LNCaP clone FGC (cell line): ENCODE data around the gene DNAJC18.

ENCODE experiments used
- DNase-seq: peaks from one replicate; pipeline ENCODE4 v3.0.0-alpha.2; 2011; ENCODE audit warnings: low read depth
- H3K4me3 ChIP-seq: 2 replicates; pipeline ENCODE4 v1.5.1; 2011; ENCODE audit warnings: mild to moderate bottlenecking, low read depth, low read length, control low read depth
- CTCF ChIP-seq: IDR thresholded peaks from 2 replicates; pipeline ENCODE4 v1.5.1; 2012; ENCODE audit warnings: mild to moderate bottlenecking; ENCODE audit not compliant: control insufficient read depth, insufficient read depth; ENCODE audit errors: extremely low read depth

Gene DNAJC18

DNA sequence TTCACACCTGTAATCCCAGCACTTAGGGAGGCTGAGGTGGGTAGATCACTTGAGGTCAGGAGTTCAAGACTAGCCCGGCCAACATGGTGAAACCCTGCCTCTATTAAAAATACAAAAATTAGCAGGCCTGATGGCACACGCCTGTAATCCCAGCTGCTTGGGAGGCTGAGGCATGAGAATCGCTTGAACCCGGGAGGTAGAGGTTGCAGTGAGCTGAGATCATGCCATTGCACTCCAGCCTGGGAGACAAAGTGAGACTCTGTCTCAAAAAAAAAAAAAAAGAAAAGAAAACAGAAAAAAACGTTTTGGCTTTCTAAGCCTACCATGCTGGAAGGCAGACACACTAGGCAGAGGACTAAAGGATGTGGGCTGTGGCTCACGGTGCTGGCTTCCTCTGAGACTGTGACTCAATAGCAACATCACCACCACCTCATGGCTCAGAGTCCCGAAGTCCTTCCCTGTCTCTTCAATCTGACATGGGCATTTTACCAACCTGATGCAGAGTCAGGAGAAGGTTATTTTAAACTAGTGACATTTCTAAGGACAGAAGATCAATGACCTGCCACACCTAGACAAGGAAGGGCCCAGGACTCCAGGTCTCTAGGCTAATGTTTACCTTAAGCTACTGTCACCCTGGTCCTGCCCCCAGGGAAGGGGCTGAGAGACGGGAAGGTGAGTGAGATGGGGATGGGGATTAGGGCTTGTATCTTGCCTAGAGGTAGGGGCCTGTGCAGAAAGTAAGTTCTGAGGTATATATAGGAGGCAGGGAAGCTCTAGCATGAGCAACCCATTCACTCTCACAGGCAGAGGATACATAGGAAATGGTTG, 19.5 kb upstream of the DNAJC18 start:
- DNase-seq = no peak
- no peak overlapping the region for H3K4me3 ChIP-seq
- no peak for TF ChIP-seq CTCF

DNA sequence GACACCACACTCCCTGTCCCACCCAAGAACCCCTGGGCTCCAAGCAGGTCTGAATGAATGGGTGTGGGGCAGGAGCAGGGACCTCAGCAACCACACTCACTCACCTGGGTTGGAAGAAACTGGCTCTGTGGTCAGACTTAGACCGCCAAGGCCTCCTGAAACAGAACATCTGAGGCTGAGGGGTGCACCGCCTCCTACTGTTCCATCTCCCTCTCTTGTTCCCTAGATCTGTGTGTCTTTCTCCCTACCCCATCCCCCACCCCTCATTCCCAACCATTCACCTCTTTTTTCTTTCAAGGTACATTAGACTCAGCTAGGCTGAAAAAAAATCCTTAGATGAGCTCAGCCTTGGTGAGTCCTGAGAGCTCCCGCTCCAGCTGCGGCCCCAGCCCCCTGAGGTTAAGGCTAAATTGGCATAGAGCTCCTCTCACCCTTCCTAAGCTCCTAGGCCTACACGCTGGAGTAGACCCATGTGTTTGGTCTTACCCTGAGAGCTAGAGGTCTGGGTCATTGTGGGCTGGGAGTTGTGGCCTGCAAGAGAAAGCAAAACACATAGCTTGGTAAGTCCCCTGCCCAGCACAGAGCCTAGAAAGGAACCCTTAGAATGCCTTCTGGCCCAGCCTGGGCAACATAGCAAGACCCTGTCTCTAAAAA, 18.5 kb upstream of the DNAJC18 start:
- DNase-seq = no peak
- TF ChIP-seq CTCF = no peak
- H3K4me3 ChIP-seq = no peak overlapping the region

DNA sequence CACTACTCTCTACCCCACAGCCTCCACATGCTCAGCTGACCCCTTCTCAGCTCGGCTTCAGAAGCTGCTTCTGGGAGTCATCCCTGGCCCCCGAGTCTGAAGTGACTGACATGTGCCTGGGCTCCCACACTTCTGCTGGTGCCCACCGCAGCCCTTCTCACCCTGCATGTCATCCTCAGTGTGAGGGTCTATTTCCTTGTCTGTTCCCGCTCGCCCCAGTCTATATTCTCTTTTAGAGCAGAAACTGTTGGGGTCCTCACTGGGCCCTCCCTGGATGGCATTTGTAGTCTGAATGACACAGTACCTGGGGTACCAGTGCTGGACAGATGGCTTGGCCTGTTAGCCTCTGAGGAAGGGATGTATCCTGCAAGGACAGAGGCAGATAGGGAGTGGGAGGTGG, 17.9 kb upstream of the DNAJC18 start:
- no peak overlapping the region for H3K4me3 ChIP-seq
- TF ChIP-seq CTCF = no peak
- DNase-seq = no peak

DNA sequence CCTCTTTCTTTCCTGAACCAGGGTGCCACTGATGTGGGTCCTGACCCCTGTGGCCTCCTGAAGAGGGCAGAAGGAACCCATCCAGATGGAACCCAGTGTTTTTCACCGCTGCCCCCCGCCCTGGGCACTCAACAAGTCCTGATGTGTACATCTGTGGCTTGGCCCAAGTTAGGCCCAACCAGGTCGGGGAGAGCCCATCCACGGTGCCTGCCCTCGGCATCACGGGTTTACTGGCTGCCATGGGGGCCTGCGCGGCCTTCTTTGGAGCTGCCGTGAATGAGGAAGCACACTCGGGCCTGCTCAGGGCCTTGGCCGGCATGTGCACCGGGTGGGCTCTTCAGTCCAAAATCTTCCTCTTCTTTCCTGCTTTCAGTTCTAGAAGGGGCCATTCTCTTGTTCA, 17.5 kb upstream of the DNAJC18 start:
- no peak overlapping the region for H3K4me3 ChIP-seq
- no peak for TF ChIP-seq CTCF

GRCh38 chr5:139454568-139455290, 15.4 kb upstream of the DNAJC18 start:
- H3K4me3 ChIP-seq = no peak overlapping the region
- DNase-seq = no peak
- TF ChIP-seq CTCF = no peak

More for the DNA sequence above, 17.5 kb upstream of the DNAJC18 start:
- DNase-seq = no peak

DNA sequence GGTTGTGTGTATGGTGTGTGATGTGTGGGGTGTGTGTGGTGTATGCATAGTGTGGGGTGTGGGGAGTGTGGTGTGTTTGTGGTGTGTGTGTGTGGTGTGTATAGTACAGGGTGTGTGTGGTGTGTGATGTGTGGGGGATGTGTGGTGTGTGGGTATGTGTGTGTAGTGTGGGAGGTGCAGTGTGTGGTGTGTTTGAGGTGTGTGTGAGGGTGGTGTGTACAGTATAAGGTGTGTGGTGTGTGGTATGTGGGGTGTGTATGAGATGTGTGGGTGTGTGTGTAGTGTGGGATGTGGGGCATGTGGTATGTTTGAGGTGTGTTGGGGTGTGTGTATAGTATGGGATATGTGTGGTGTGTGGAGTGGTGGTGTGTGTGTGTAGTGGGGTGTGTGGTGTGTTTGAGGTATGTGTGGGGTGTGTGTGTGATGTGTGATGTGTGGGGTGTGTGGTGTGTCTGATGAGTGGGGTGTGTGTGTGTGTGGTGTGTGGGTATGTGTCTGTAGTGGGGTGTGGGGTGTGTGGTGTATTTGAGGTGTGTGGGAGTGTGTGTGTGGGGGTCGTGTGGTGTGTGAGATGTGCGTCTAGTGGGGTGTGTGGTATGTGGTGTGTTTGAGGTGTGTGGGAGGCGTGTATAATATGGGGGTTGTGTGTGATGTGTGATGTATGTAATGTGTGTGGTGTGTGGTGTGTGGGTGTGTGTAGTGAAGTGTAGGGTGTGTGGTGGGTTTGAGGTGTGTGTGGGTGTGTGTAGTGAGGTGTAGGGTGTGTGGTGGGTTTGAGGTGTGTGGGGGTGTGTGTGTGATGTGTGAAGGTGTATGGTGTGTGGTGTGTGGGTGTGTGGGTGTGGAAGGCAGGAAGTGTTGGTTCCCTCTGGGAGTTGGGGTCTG, 14.6 kb upstream of the DNAJC18 start:
- TF ChIP-seq CTCF = no peak
- H3K4me3 ChIP-seq = no peak overlapping the region
- DNase-seq = no peak
